RWPE2 (cell line): ENCODE results near the gene NEURL1.

Source experiments
- ATAC-seq: fragments of 200-7000 bp; cut with Tn5 transposase; 3 replicates; pipeline ENCODE4 v1.9.1; 2021; ENCODE audit warnings: low read depth
- DNase-seq: peaks from one replicate; pipeline ENCODE4 v3.0.0-alpha.2; 2020; ENCODE audit warnings: low spot score
- H3K27ac ChIP-seq: fragments of 450-650 bp; 2 replicates; pipeline ENCODE4 v1.5.1; 2017; ENCODE audit warnings: mild to moderate bottlenecking; ENCODE audit not compliant: poor library complexity, severe bottlenecking
- H3K27me3 ChIP-seq: fragments of 250-450 bp; sonication (Bioruptor Pico); 2 replicates; pipeline ENCODE4 v1.5.1; 2021; ENCODE audit warnings: mild to moderate bottlenecking, moderate library complexity; ENCODE audit not compliant: insufficient read depth, poor library complexity, severe bottlenecking
- H3K36me3 ChIP-seq: fragments of 250-450 bp; sonication (Bioruptor Pico); 2 replicates; pipeline ENCODE4 v1.5.1; 2020; ENCODE audit warnings: low read depth, mild to moderate bottlenecking, moderate library complexity
- H3K4me1 ChIP-seq: fragments of 250-450 bp; sonication (Bioruptor Pico); 2 replicates; pipeline ENCODE4 v1.5.1; 2021; ENCODE audit warnings: mild to moderate bottlenecking, moderate library complexity; ENCODE audit not compliant: insufficient read depth, poor library complexity, severe bottlenecking
- H3K4me3 ChIP-seq: fragments of 250-450 bp; sonication (Bioruptor Pico); 2 replicates; pipeline ENCODE4 v1.5.1; 2021; ENCODE audit warnings: mild to moderate bottlenecking, moderate library complexity; ENCODE audit not compliant: severe bottlenecking
- H3K9me3 ChIP-seq: fragments of 250-450 bp; sonication (Bioruptor Pico); 2 replicates; pipeline ENCODE4 v1.5.1; 2021; ENCODE audit warnings: mild to moderate bottlenecking, moderate library complexity; ENCODE audit not compliant: severe bottlenecking
- TF ChIP-seq, protein P1 (sequence below): fragments of 450-650 bp; IDR thresholded peaks from one replicate; pipeline ENCODE4 v1.5.1; 2017; ENCODE audit warnings: mild to moderate bottlenecking, moderate library complexity; ENCODE audit not compliant: poor library complexity, severe bottlenecking

The NEURL1 gene

DNA sequence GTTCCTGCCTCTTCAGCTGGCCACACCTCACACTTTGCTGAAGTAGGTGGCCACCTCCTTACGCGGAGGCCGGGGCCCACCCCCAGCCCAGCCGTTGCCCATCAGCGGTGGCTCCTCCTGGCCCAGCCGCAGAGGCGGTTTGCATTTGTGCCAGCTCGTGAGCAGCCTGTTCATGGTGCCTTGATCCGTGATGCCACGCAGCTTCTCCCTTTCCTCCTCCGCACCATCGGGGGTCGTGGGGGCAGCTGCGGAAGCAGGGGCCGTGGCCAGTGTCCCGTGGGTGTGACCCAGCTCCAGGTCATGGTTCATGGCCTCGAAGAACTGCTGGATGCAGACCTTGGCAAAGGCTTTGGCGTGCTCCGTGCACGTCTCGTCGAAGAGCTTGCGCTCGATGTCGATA is 38.3 kb upstream of the NEURL1 start:
- no peaks in the 10 kb centered on the region for H3K27me3 ChIP-seq
- H3K4me3 ChIP-seq = no peak overlapping the region
- TF ChIP-seq, protein P1, sequence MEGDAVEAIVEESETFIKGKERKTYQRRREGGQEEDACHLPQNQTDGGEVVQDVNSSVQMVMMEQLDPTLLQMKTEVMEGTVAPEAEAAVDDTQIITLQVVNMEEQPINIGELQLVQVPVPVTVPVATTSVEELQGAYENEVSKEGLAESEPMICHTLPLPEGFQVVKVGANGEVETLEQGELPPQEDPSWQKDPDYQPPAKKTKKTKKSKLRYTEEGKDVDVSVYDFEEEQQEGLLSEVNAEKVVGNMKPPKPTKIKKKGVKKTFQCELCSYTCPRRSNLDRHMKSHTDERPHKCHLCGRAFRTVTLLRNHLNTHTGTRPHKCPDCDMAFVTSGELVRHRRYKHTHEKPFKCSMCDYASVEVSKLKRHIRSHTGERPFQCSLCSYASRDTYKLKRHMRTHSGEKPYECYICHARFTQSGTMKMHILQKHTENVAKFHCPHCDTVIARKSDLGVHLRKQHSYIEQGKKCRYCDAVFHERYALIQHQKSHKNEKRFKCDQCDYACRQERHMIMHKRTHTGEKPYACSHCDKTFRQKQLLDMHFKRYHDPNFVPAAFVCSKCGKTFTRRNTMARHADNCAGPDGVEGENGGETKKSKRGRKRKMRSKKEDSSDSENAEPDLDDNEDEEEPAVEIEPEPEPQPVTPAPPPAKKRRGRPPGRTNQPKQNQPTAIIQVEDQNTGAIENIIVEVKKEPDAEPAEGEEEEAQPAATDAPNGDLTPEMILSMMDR = no peak
- DNase-seq (no peak), ATAC-seq (no peak)
- H3K9me3 ChIP-seq = no peaks in the 10 kb centered on the region
- H3K27ac ChIP-seq = no peak overlapping the region
- H3K36me3 ChIP-seq = no peaks in the 10 kb centered on the region
- H3K4me1 ChIP-seq = peaks cover 6% of the 10 kb centered on the region

DNA sequence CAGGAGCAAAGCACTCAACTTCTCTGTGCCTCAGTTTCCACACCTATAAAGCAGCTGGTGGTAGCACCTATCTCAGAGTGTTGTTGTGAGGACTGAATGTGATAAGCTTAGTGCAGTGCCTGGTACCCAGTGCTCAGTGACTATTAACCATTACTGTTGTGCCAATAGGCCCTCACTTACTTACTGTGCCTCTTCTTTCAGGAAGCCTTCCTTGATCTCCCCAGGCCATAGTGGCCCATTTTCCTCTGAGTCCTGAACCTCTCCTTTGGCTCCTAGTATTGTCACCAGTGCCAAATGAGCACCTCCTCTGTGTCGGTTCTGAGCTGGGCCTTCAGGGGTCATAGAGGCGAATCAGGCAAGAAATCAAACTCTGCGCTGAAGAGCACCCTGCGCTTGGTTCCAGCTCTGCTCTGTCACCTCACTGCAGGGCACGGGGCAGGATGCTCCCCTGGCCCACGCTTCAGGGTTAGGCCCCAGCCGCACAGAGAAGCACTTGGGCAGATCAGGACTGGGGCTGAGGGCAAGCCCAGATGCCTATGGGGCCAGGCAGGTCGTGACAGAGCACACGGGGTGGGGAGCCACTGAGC is 37.3 kb upstream of the NEURL1 start:
- Histone ChIP-seq H3K27me3 (no peaks in the 10 kb centered on the region), H3K36me3 (no peaks in the 10 kb centered on the region), H3K9me3 (no peaks in the 10 kb centered on the region), H3K27ac (no peak overlapping the region), H3K4me3 (no peak overlapping the region), H3K4me1 (peaks cover 5% of the 10 kb centered on the region)
- no peak for ATAC-seq
- no peak for DNase-seq
- TF ChIP-seq, protein P1 = no peak

DNA sequence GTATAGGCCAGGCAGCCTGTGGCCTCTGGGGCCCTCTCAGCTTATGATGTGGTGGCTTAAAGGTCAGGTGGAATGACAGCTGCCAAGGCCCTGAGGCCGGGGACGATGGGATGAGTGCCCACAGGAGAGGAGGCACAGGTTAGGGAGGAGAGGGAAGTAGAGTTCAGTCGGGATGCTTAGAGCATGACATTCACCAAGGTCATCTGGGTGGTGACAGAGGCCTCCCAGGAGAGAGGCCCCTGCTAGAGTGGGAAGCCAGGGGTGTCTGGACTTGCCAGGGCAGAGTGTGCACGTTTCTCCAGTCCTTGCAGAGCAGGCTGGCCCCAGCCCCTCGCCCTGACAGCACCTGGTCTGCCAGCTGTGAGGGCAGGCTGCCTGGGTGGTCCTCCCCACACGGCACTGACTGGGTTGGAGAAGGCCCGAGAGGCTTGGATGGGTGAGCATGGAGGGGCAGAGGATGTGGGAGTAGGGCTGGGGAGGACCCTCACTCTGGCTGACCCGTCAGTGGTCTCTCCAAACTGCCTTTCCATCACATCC is 36.3 kb upstream of the NEURL1 start:
- TF ChIP-seq, protein P1 = no peak
- DNase-seq = no peak
- no peaks in the 10 kb centered on the region for H3K4me1 ChIP-seq
- no peaks in the 10 kb centered on the region for H3K9me3 ChIP-seq
- ATAC-seq = no peak
- no peaks in the 10 kb centered on the region for H3K36me3 ChIP-seq
- H3K4me3 ChIP-seq = no peak overlapping the region
- no peak overlapping the region for H3K27ac ChIP-seq
- H3K27me3 ChIP-seq = no peaks in the 10 kb centered on the region

DNA sequence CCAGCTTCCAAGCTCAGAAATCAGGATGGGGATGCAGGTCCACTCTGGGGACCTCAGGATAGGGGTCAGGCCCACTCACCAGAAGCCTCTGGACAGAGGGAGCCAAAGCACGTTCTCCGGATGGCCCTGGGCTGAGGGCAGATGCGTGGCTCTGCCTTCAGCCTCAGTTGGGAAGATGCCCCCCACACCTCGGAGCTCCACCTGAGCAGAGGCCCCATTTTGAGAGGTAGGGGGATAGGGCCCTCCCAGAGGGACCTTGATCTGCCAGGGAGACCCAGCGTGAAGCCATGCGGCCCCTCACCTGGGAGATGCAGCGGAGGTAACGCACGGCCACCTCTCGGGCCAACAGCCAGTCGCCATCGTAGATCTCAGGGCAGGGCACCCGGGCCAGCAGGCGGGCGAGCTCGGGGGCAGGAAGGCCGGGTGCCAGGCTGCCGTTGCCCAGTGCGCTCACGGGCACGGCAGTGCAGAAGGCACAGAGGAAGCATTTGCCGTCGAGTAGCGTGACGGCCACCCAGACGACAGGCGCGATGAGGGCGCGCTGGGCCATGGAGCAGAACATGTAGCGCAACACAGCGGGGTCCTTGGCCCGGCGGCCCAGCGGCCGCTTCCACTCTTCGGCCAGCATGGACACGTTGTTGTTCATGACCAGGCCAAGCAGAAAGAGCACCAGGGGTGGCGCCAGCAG is 35.5 kb upstream of the NEURL1 start:
- Histone ChIP-seq H3K27me3 (no peaks in the 10 kb centered on the region), H3K36me3 (no peaks in the 10 kb centered on the region), H3K27ac (no peak overlapping the region), H3K4me3 (no peak overlapping the region), H3K9me3 (no peaks in the 10 kb centered on the region), H3K4me1 (no peaks in the 10 kb centered on the region)
- DNase-seq (no peak), ATAC-seq (no peak)
- TF ChIP-seq, protein P1 = no peak

DNA sequence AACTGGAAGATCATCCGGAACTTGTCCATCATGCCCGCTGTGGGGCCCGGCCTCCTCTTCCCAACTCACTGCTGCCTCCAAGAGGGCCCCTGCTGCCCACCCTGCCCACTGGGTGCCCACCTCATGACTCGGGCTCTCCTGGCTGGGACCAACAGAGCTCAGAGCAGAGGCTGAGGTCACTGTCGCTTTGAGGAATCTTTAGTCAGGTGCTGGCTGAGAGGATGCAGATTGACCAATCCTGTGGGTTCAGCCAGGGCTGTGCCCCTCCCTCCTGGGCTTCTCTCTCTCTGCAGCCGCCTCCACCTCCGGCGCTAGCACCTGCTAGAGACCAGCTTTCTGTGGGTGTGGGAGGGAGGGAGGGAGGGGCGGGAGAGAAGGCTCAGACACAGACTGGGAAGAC is 34.8 kb upstream of the NEURL1 start, which contains the start of gene CALHM1:
TSS of gene CALHM1 (minus strand) at position 181 of the 400 bp plus-strand sequence. CDS start at position 32, 149 bp downstream.
- Histone ChIP-seq H3K9me3 (no peaks in the 10 kb centered on the region), H3K4me1 (no peaks in the 10 kb centered on the region), H3K4me3 (no peak within 1 kb of the TSS), H3K27ac (no peak within 1 kb of the TSS), H3K36me3 (no peaks in the 10 kb centered on the region), H3K27me3 (no peaks in the 10 kb centered on the region)
- no peak for ATAC-seq
- TF ChIP-seq, protein P1 = no peak
- no peak for DNase-seq
